ENCODE measurements around the gene CHKB.

Gene CHKB

DNA sequence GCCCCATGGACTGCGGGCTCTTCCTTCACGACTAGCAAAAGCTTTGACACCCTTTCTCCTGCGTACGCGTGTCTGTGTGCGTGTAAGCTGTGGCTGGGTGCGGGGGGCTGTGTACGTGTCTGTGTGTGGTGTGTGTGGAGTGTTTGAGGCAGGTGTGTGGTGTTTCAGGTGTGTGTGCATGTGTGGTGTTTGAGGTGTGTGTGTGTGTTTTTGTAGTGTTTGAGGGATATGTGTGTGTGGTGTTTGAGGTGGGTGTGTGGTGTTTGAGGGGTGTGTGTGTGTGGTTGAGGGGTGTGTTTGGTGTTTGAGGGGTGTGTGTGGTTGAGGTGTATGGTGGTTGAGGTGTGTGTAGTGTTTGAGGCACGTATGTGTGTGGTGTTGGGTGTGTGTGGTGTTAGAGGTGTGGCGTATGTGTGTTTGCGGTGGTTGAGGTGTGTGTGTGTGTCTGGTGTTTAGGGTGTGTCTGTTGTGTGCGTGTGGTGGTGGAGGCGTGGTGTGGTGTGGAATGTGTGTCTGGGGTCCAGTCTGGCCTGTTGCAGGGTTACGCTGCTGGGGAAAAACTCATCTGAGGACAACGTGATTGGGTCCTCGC is 46.0 kb upstream of the CHKB start (continued):
- TF ChIP-seq, protein P1, sequence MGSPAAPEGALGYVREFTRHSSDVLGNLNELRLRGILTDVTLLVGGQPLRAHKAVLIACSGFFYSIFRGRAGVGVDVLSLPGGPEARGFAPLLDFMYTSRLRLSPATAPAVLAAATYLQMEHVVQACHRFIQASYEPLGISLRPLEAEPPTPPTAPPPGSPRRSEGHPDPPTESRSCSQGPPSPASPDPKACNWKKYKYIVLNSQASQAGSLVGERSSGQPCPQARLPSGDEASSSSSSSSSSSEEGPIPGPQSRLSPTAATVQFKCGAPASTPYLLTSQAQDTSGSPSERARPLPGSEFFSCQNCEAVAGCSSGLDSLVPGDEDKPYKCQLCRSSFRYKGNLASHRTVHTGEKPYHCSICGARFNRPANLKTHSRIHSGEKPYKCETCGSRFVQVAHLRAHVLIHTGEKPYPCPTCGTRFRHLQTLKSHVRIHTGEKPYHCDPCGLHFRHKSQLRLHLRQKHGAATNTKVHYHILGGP (tag by site-specific recombination; IDR thresholded peaks at IDR 0.05): peak; percentile 63; the same call in 1 of the 2 replicates
- TF ChIP-seq, protein P2, sequence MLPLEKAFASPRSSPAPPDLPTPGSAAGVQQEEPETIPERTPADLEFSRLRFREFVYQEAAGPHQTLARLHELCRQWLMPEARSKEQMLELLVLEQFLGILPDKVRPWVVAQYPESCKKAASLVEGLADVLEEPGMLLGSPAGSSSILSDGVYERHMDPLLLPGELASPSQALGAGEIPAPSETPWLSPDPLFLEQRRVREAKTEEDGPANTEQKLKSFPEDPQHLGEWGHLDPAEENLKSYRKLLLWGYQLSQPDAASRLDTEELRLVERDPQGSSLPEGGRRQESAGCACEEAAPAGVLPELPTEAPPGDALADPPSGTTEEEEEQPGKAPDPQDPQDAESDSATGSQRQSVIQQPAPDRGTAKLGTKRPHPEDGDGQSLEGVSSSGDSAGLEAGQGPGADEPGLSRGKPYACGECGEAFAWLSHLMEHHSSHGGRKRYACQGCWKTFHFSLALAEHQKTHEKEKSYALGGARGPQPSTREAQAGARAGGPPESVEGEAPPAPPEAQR (tag by site-specific recombination; IDR thresholded peaks at IDR 0.05): 0 out of 2 replicates have a peak, but pooled peaks have one; percentile 63
- TF ChIP-seq BCL11B (tag by site-specific recombination; IDR thresholded peaks at IDR 0.05; ENCODE audit: low read depth) (no peak), ZNF366 (tag by site-specific recombination; conservative IDR thresholded peaks at IDR 0.05) (no peak), BCL11A (tag by site-specific recombination; IDR thresholded peaks at IDR 0.05; ENCODE audit: low read depth) (no peak), ZNF19 (tag by site-specific recombination; IDR thresholded peaks at IDR 0.05; ENCODE audit: low read depth) (no peak), ZNF433 (tag by site-specific recombination; IDR thresholded peaks at IDR 0.05; ENCODE audit: low read depth) (no peak), ZBTB20 (tag by site-specific recombination; IDR thresholded peaks at IDR 0.05) (peak; percentile 64), KLF1 (tag by site-specific recombination; IDR thresholded peaks at IDR 0.05) (peak; percentile 99), ZNF843 (tag by site-specific recombination; IDR thresholded peaks at IDR 0.05) (no peak), RBAK (tag by site-specific recombination; IDR thresholded peaks at IDR 0.05) (no peak), ZNF175 (tag by site-specific recombination; IDR thresholded peaks at IDR 0.05) (no peak), ZFP3 (tag by site-specific recombination; IDR thresholded peaks at IDR 0.05; ENCODE audit: low read depth) (no peak), ZNF239 (tag by site-specific recombination; IDR thresholded peaks at IDR 0.05) (0 out of 2 replicates have a peak, but pooled peaks have one; percentile 65), ZNF624 (tag by site-specific recombination; IDR thresholded peaks at IDR 0.05) (no peak), ZNF2 (tag by site-specific recombination; IDR thresholded peaks at IDR 0.05) (peak; percentile 91; the same call in 1 of the 2 replicates), ZNF391 (tag by site-specific recombination; IDR thresholded peaks at IDR 0.05; ENCODE audit: borderline replicate concordance, low read depth) (0 out of 2 replicates have a peak, but pooled peaks have one; percentile 46)
- TF ChIP-seq, protein P3, sequence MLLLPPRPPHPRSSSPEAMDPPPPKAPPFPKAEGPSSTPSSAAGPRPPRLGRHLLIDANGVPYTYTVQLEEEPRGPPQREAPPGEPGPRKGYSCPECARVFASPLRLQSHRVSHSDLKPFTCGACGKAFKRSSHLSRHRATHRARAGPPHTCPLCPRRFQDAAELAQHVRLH (tag by site-specific recombination; IDR thresholded peaks at IDR 0.05): no peak
- TF ChIP-seq, protein P4, sequence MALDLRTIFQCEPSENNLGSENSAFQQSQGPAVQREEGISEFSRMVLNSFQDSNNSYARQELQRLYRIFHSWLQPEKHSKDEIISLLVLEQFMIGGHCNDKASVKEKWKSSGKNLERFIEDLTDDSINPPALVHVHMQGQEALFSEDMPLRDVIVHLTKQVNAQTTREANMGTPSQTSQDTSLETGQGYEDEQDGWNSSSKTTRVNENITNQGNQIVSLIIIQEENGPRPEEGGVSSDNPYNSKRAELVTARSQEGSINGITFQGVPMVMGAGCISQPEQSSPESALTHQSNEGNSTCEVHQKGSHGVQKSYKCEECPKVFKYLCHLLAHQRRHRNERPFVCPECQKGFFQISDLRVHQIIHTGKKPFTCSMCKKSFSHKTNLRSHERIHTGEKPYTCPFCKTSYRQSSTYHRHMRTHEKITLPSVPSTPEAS (tag by site-specific recombination; IDR thresholded peaks at IDR 0.05): peak; percentile 79
- TF ChIP-seq, protein P5, sequence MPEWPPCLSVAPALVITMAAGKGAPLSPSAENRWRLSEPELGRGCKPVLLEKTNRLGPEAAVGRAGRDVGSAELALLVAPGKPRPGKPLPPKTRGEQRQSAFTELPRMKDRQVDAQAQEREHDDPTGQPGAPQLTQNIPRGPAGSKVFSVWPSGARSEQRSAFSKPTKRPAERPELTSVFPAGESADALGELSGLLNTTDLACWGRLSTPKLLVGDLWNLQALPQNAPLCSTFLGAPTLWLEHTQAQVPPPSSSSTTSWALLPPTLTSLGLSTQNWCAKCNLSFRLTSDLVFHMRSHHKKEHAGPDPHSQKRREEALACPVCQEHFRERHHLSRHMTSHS (tag by site-specific recombination; IDR thresholded peaks at IDR 0.05): peak; percentile 70; the same call in 1 of the 2 replicates
- TF ChIP-seq, protein P6, sequence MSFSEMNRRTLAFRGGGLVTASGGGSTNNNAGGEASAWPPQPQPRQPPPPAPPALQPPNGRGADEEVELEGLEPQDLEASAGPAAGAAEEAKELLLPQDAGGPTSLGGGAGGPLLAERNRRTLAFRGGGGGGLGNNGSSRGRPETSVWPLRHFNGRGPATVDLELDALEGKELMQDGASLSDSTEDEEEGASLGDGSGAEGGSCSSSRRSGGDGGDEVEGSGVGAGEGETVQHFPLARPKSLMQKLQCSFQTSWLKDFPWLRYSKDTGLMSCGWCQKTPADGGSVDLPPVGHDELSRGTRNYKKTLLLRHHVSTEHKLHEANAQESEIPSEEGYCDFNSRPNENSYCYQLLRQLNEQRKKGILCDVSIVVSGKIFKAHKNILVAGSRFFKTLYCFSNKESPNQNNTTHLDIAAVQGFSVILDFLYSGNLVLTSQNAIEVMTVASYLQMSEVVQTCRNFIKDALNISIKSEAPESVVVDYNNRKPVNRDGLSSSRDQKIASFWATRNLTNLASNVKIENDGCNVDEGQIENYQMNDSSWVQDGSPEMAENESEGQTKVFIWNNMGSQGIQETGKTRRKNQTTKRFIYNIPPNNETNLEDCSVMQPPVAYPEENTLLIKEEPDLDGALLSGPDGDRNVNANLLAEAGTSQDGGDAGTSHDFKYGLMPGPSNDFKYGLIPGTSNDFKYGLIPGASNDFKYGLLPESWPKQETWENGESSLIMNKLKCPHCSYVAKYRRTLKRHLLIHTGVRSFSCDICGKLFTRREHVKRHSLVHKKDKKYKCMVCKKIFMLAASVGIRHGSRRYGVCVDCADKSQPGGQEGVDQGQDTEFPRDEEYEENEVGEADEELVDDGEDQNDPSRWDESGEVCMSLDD (tag by site-specific recombination; IDR thresholded peaks at IDR 0.05): peak; percentile 70
